Stimulated activated CD4-positive, alpha-beta T cell treated with anti-CD3 and anti-CD28 coated beads, Interleukin-12 subunit alpha, Interleukin-12 subunit beta, amount 100 ng/mL, for 48 hours (primary cell): ENCODE results near the gene TXLNB.

Source experiments
- DNase-seq, 3 donors: peaks; one replicate each; pipeline ENCODE4 v3.0.0-alpha.2; 2020; ENCODE audit warnings: low read depth in 2 of 3, low spot score in 1 of 3

The TXLNB gene

DNA sequence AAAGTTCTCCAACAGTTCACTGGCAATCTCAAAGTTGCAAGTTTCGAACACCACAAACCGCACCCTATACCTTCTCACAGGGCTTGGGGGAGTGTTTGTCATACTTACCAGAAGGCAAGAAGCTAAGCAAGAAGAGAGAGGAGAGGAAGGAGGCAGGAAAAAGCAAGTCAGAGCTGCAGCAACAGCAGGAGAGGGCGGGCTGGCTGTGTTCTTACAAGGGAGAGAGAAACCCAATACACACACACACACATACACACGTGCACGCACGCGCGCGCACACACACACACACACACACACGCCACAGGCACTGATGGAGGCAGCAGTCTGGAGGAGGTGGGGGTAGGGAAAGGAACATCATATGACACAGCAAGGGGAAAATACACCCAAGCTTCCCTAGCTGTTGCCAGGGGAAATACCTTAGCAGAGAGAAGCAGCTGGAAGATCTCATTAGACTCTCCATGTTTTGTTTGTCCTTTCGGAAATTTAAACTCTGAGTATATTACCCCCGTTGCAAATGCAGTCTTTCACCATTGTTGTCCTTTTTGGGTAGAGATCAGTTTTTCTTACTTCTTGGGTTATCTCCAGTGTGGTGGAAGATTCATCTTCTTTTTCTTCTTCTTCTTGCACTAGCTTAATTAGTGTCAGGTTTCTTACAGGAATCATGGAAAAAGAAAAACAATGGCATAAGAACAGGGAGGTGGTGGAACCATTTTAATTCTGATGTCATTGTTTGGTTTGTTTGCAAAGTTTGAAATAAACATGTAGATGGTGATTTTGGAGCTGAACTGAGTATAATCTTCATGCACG, at the start of gene TXLNB:
TXLNB (minus strand) TSS at position 186 of the 807 bp plus-strand sequence. CDS start 3,099 bp downstream, outside the sequence.
- DNase-seq, result peak; percentile 70 to 82 (median 80)

GRCh38 chr6:139341060-139341459, 49.3 kb upstream of the TXLNB start:
- no peak for DNase-seq

- no peak for DNase-seq
Measured at GRCh38 chr6:139338795-139339194, 47.0 kb upstream of the TXLNB start.

- no peak for DNase-seq
Measured at GRCh38 chr6:139337830-139338229, 46.0 kb upstream of the TXLNB start.

DNA sequence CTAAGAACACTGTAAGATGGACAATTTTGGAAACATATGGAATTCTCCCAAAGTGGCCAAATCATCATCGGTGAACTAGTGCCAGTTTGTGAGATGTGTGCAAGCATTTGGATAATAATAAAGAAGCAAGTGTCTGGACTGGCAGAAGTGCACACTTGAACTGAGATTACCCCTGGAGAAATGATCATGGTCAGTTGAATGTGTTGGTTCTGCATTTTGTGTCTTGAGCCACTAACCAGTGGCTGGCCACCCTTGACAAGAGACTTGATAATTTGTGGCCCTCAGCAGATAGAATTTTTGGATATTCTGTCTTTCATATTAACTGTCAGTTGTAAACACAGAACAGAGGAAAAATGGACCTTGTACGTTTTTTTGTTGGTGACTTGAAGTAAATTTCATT, 45.2 kb upstream of the TXLNB start:
- DNase-seq, result no peak

DNA sequence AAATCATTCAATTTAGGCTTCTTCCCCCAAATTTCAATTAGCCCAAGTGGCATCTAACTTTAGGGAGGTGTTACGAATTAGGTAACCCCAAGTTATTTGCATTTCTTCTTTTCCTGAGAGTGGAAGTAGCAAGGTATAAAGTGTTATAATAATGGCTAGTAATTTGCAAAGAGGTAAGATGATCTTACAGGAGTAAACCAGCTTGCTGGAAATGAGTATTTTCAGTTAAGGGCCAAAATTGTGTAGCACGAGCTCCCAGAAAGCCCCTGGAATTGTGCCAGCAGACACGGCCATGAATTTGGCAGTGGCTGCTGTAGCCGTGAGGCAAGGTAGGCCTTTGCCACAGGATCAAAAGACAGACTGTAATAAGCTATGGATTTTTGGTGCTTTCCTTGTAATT, 44.7 kb upstream of the TXLNB start:
- DNase-seq, result no peak

DNA sequence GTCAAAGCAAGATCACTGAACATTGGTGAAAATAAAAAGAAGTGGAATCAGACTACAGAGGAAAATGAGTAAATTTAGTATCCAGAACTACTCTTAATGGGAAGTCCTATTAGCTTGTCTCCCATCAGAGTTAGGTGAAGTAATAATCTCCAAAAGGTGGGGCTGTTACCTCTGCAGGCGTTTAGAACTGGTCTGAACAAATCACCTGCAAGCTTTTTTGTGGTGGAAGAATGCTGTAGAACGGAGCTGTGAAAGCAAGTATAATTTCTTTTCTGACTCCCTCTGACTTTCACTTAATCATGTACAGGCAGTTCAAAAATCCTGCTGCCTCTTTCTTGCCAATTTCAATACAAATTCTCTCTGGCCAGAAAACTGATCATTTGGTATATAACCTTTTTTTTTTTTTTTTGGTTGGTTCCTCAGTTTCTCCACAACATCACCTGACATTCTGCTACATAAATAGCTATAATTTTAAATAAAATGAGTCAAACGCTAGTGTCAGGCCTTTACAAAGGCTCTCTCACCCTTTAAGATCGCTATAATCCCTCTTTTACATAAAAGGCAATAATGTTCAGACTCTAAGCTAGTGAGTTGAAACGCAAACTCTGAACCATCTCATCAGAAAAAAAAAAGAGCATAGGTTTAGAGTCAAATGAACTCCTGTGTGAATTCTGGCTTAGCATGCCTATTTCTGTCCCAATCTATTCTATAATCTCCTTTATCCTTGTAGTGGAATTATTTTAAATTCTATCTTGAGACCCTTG, 43.8 kb upstream of the TXLNB start:
- no peak for DNase-seq

DNA sequence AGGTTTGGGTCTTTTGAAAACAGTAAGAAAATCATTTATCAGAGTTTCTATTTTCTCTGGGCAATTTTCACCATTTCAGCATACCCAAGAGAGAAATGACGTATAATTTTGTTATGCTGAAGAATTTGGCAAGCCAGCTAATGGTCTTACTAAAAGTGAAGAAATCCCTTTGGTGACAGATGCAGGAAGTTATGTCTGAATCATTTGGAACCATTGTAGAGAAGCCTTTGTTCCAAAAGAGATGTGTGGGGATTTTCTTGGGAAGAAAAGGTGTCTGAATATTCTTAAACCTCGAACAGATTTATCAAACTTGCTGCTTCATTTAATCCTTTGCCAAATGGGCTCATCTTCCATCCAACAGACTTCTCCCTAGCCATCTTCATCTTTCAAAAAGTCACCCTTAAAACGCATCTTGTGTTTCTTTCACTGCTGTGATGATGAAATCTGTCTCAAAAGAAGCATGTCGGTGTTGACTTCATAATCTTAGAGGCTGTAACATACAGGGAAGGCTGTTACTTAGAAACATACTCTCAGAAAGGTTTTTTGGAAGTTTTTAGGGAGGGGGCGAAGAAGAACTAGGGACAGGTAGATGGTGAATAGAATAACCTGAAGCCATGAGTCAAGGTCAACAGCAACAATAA, 43.1 kb upstream of the TXLNB start:
- DNase-seq, result no peak

DNA sequence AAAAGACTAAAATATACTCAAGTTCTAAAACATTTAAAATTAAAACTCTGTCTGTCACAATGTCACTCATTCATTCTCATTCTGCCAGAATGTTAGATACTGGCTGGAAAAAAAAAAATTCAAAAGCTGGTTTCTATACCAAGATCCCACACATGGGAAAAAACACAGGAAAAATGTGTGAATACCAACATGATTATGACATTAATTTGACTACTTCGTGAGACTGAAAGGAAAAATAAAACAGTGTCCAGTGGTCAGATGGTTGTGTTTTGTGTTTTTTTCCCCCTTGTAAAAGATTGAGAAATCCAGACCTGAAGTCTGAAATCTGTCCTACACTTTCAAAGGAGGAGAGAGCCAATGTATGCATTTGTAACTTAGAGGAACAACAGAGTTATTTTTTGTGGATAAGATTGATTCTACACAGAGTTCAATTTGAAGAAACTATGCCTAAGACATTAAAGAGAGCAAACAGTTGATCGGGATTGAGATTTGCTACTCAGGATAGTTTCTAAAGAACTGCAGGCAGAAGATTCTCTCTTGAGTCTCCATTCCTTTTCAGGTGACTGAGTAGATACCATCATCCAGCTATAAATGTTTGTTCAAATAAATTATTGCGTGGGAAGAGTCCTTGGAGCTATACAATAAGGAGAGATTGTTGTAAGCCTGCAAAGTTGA, 39.2 kb upstream of the TXLNB start:
- DNase-seq, result no peak

DNA sequence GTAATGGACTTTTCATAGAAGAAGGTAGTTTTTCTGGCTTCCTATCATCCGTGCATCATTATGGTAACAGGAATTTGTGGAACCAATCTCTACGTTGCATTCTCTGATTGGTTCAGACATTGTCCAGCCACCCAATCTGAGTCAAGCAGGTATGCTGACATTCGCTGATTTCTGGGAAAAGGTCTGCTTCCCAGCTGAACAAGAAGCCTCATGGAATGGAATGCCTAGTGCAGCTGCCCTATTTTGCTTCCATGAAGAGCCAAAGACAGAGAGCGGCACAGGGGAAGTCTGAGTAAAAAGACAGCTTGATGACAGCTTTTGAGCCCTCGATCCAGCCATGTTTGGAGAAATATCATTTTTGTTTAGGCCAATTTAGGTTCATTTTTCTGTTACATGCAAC, 38.5 kb upstream of the TXLNB start:
- no peak for DNase-seq

DNA sequence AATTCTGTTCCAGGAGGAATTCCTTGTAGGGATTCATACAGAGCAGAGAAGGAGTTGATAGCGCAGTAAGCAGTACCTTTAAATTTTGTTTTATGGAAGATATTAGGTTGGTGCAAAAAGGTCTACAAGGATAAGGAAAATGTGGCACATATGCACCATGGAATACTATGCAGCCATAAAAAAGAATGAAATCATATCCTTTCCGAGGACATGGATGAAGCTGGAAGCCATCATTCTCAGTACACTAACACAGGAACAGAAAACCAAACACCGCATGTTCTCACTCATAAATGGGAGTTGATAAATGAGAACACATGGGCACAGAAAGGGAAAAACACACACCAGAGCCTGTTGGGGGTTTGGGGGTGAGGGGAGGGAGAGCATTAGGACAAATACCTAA, 37.4 kb upstream of the TXLNB start:
- DNase-seq, result no peak

GRCh38 chr6:139327038-139327437, 35.2 kb upstream of the TXLNB start:
- no peak for DNase-seq

DNA sequence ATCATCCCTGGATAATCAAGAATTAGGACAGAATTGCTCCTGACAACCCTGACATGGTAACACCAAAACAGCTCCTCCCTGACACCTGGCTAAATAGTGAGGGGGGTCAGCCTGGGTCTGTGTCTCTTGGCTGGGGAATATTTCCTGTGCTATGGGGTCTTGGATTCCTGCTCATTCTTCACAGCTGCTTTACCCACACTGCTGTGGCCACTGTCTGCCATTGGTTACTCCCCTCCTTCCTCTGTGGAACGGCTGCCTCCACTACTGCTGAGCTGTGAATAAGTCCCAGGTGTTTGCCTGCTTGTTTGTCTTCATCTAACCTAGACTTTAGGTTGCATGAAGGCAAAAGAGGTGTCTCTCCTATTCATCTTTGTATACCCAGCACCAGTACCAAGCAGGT, 33.9 kb upstream of the TXLNB start:
- no peak for DNase-seq

- no peak for DNase-seq
Measured at GRCh38 chr6:139325125-139325524, 33.3 kb upstream of the TXLNB start.

DNA sequence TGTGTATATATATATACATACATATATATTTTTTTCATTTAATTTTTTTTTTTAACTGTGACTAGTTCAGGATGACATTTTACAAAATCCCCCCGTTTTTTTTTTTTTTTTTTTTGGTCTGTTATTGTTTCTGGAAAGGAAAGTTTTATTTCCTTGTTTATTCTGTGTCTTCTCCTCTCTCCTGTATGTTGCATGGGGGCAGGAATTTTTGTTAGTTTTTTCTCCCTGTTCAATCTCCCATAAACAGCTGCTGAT, 32.4 kb upstream of the TXLNB start:
- DNase-seq, result no peak

DNA sequence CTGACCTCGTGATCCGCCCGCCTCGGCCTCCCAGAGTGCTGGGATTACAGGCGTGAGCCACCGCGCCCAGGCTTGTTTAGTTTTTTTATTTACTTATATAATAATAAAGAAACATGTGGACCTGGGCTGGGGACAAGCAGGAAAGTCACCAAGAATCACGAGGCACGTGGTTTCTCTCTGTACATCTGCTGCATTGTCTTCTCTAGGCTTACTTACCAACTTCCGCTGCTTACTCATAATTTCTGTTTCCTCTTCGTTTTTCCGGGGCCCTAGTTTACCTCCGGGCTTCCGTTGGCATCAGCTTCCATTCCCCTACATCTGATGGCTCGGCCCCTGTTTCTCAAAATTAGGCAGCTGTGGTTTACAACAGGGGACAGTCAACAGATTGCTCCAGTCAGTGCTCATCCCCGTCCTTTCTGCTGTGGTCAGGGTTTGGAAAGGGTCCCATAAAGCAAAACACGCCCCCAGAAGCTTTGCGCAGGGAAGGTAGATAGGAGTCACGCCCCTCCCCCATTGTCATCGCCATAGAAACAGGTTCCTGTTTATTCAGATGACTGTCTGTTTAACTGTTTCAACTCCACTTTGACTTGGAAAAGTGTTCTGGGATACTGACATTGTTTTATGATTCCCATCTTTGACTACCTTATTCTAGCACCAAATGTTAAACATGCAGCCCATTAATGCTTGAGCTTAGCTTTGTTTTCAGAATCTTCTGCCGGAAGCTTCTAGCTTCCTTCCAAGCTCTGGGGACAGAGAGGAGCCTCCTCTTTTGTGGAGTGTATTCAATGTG, 31.9 kb upstream of the TXLNB start:
- DNase-seq, result peak; percentile 68 to 76 (median 68)

DNA sequence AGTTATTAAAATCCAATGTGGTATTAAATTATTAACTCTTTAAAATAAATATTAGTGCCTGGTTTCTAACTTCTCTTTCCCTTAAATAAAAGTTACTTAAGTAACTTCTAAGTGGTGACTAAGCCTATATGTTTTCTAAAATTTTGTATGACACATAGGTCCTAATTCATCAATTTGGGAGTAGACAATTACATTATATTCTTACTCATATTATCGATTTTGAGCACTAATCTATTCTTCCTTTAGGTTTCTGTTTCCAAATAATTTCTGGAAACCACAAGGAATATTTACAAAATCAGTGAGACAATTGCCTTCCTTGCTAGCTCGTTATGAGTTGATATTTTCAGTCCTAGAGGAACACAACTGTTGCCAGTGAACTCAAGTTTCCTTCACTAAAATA, 28.3 kb upstream of the TXLNB start:
- DNase-seq, result no peak

DNA sequence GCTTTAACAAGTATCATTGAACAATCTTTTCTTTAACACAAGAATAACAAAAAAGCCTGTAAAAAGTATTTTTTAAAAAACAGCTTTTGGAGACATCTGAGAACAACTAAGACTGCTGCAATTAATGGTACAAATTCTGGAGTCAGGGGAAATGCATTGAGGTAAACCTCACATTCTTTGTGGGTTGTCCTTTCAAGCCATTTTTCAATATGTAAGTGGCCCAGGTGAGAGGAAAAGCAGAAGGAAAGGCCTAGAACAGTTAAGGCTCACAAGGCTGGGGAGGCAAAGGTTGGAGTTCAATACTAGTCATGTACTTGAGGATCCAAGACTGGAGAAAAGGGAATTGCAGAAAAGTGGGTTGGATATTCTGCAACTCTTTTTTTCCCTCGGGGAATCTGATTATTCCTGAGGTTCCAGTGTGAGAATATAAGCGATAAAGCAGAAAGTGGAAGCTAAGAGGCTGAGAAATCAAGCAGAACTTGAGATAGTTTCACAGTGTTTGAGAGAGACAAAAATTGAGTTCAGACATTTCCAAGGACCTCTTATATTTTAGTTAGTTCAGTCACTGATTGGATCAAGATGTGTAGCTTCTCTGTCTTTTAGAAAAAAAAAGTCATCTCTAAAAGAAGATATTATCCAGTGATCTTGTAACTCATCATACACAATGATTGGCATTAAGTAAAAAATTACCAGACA, 25.0 kb upstream of the TXLNB start:
- no peak for DNase-seq

GRCh38 chr6:139313784-139314545, 22.2 kb upstream of the TXLNB start:
- DNase-seq, result no peak

GRCh38 chr6:139313229-139313628, 21.4 kb upstream of the TXLNB start:
- DNase-seq, result no peak
